Liver (tissue), 9 donors: Measurements from ENCODE around the gene ZNF175. TPM values are rescaled to one million over a fixed set of nuclear protein-coding genes. Genes with fewer than 3 reads are reported as not detected.

Experiments
- DNase-seq: peaks from one replicate; pipeline ENCODE4 v3.0.0-alpha.2; 2017; ENCODE audit warnings: low spot score
- H3K27ac ChIP-seq, 2 donors: one replicate each; pipeline ENCODE4 v1.7.0; 2013; ENCODE audit warnings: inconsistent platforms in 2 of 2, low read length in 2 of 2, control low read depth in 1 of 2, low read depth in 1 of 2, mild to moderate bottlenecking in 1 of 2
- H3K27me3 ChIP-seq, 4 donors: one replicate each; pipeline versions ENCODE4 v1.6.1 to v1.7.0; 2013; ENCODE audit warnings: low read length in 3 of 4, inconsistent platforms in 1 of 4, mild to moderate bottlenecking in 1 of 4, moderate library complexity in 1 of 4; ENCODE audit not compliant: control insufficient read depth in 4 of 4, insufficient read depth in 4 of 4
- H3K36me3 ChIP-seq, 4 donors: one replicate each; pipeline versions ENCODE4 v1.6.1 to v1.7.0; 2013; ENCODE audit warnings: low read length in 3 of 4, mild to moderate bottlenecking in 3 of 4, low read depth in 1 of 4, moderate library complexity in 1 of 4; ENCODE audit not compliant: control insufficient read depth in 4 of 4, insufficient read depth in 3 of 4
- H3K4me1 ChIP-seq, 4 donors: one replicate each; pipeline versions ENCODE4 v1.6.1 to v1.7.0; 2013; ENCODE audit warnings: low read length in 3 of 4, mild to moderate bottlenecking in 3 of 4, moderate library complexity in 1 of 4; ENCODE audit not compliant: control insufficient read depth in 4 of 4, insufficient read depth in 4 of 4
- H3K4me3 ChIP-seq, 3 donors: one replicate each; pipeline versions ENCODE4 v1.6.1 to v1.7.0; 2013; ENCODE audit warnings: low read length in 3 of 3, control low read depth in 1 of 3, low read depth in 1 of 3, mild to moderate bottlenecking in 1 of 3
- H3K9ac ChIP-seq, 2 donors: one replicate each; pipeline ENCODE4 v1.7.0; 2013; ENCODE audit warnings: low read length in 2 of 2, mild to moderate bottlenecking in 2 of 2, moderate library complexity in 2 of 2, control low read depth in 1 of 2, low read depth in 1 of 2
- H3K9me3 ChIP-seq, 4 donors: one replicate each; pipeline versions ENCODE4 v1.6.1 to v1.7.0; 2013; ENCODE audit warnings: low read length in 3 of 4; ENCODE audit not compliant: control insufficient read depth in 4 of 4
- EGR1 ChIP-seq, 2 donors: IDR thresholded peaks; 2 replicates each; pipeline ENCODE4 v1.6.1; 2016 to 2018; ENCODE audit warnings: antibody characterized with exemption in 2 of 2, low read depth in 2 of 2
- FOXA1 ChIP-seq: IDR thresholded peaks from 2 replicates; pipeline ENCODE4 v1.6.1; 2016; ENCODE audit warnings: antibody characterized with exemption
- FOXA2 ChIP-seq: IDR thresholded peaks from 2 replicates; pipeline ENCODE4 v1.6.1; 2016; ENCODE audit warnings: antibody characterized with exemption
- GABPA ChIP-seq, 2 donors: IDR thresholded peaks in 1 of 2; conservative IDR thresholded peaks in 1 of 2; 2 replicates each; pipeline ENCODE4 v1.6.1; 2016; ENCODE audit warnings: antibody characterized with exemption in 2 of 2, mild to moderate bottlenecking in 1 of 2, moderate library complexity in 1 of 2
- HNF4A ChIP-seq, 2 donors: conservative IDR thresholded peaks; 2 replicates each; pipeline ENCODE4 v1.6.1; 2016; ENCODE audit warnings: antibody characterized with exemption in 2 of 2, mild to moderate bottlenecking in 2 of 2
- HNF4G ChIP-seq: IDR thresholded peaks from 2 replicates; pipeline ENCODE4 v1.6.1; 2016; ENCODE audit warnings: antibody characterized with exemption
- JUND ChIP-seq, 2 donors: IDR thresholded peaks; 2 replicates each; pipeline ENCODE4 v1.6.1; 2016; ENCODE audit warnings: antibody characterized with exemption in 2 of 2
- NR2F2 ChIP-seq: IDR thresholded peaks from 2 replicates; pipeline ENCODE4 v1.6.1; 2016; ENCODE audit warnings: antibody characterized with exemption
- RAD21 ChIP-seq, 2 donors: IDR thresholded peaks; 2 replicates each; pipeline ENCODE4 v1.6.1; 2016; ENCODE audit warnings: antibody characterized with exemption in 2 of 2, mild to moderate bottlenecking in 2 of 2
- RXRA ChIP-seq, 2 donors: IDR thresholded peaks; 2 replicates each; pipeline ENCODE4 v1.6.1; 2017 to 2018; ENCODE audit warnings: antibody characterized with exemption in 2 of 2, mild to moderate bottlenecking in 1 of 2
- SP1 ChIP-seq: IDR thresholded peaks from 2 replicates; pipeline ENCODE4 v1.6.1; 2018; ENCODE audit warnings: antibody characterized with exemption, mild to moderate bottlenecking
- TAF1 ChIP-seq: conservative IDR thresholded peaks from 2 replicates; pipeline ENCODE4 v1.6.1; 2016; ENCODE audit warnings: antibody characterized with exemption, mild to moderate bottlenecking
- YY1 ChIP-seq: IDR thresholded peaks from 2 replicates; pipeline ENCODE4 v1.6.1; 2016; ENCODE audit warnings: antibody characterized with exemption, mild to moderate bottlenecking
- WGBS: extraction: QIAGEN DNeasy Blood & Tissue Kit; methylation state at CpG from one replicate; pipeline ENCODE4 v1.1.7; 2013; 5-methylcytosine and 5-hydroxymethylcytosine counted together
- polyA plus RNA-seq, 2 donors: library from polyadenylated mRNA; stranded (reverse) in 1 of 2; unstranded in 1 of 2; fragments of 200-250 nt in 1 of 2; fragments of >200 nt in 1 of 2; fragmentation: Nextera tagmentation in 1 of 2; extraction: Ambion mirVana in 1 of 2; gene quantifications; one replicate each; pipeline versions ENCODE4 v1.2.1 to v1.2.3, GENCODE V29; 2013 to 2015
- total RNA-seq, 2 donors: library from RNA; depleted of rRNA; stranded (reverse); fragments of >200 nt; gene quantifications; one replicate each; pipeline ENCODE4 v1.2.3, GENCODE V29; 2014
- TF ChIP-seq, protein P1 (sequence below): IDR thresholded peaks from 2 replicates; pipeline ENCODE4 v1.6.1; 2016; ENCODE audit warnings: antibody characterized with exemption
- TF ChIP-seq, protein P2 (sequence below): fragments of 150-350 bp; IDR thresholded peaks from 2 replicates; pipeline ENCODE4 v1.5.1; 2017; ENCODE audit warnings: improper control_type of control experiment, low read depth, low read length; ENCODE audit not compliant: missing input control
- TF ChIP-seq, protein P3 (sequence below): IDR thresholded peaks from 2 replicates; pipeline ENCODE4 v1.6.1; 2016; ENCODE audit warnings: antibody characterized with exemption, mild to moderate bottlenecking
- TF ChIP-seq, protein P4 (sequence below): IDR thresholded peaks from 2 replicates; pipeline ENCODE4 v1.6.1; 2016; ENCODE audit warnings: antibody characterized with exemption
- TF ChIP-seq, protein P5 (sequence below): IDR thresholded peaks from 2 replicates; pipeline ENCODE4 v1.6.1; 2016; ENCODE audit warnings: antibody characterized with exemption
- donor health status: healthy.
- donor health status: healthy.
- donor health status: healthy.
- donor health status: healthy.
- donor health status: healthy.

The ZNF175 gene
- total and polyA plus RNA-seq, 4 donors: 0.60 to 5.3 (median 2.5) TPM

DNA sequence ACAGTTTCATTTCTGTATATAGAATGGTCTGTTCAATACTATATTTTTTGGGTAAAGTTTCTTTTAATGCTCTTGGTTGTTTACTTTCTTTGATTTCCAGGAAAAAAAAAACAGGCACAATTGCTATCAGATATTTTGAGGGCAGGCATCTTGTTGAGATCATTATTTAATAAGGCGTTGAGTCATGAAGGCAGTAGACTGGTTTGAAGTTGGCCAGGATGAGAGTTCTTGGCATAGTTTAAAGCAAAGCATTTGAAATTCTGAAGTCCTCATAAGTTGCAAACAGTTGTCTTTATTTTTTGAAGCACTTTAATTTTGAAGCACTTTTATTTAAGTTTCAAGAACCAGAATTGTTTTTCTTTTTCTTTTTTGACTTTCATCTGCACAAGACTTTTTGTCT is 2.6 kb upstream of the ZNF175 start (continued):
- TF ChIP-seq YY1 (no peak), NR2F2 (no peak), EGR1 (IDR thresholded peaks at IDR 0.05; ENCODE audit: low read depth in 2 of 2) (no peak), JUND (IDR thresholded peaks at IDR 0.05) (no peak)

DNA sequence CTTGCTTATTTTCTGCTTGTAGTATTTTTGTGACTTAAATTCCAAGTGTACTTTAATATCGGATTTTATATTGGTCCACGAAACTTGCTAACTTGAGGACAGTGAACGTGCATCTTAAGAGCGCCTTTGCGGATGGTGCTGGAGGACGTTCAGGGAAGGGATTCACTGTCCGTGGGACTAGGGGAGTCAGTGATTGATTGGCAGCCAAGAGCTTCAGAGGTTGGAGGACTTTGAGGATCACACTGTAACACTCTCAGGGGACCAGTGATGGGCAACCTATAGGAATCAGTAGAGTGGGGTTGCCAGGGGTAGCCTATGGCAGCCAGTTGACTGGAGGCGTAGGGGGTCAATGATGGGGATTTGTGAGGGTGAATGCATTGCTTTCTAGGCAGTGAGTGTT is 516 bp downstream of the ZNF175 start:
- peaks cover 0 to 2% (median 0%) of the 10 kb centered on the region in 4 donors for H3K9me3 ChIP-seq
- peaks cover 0 to 5% (median 2%) of the 10 kb centered on the region in 4 donors for H3K27me3 ChIP-seq
- peaks cover 5 to 17% (median 9%) of the 10 kb centered on the region in 4 donors for H3K4me1 ChIP-seq
- peak overlapping the region; percentile 71 to 85 (median 73) for H3K4me3 ChIP-seq
- no peak overlapping the region for H3K9ac ChIP-seq
- DNase-seq: no peak
- 8% methylated on average over 8 of the region's 8 CpGs for WGBS
- TF ChIP-seq, protein P1, sequence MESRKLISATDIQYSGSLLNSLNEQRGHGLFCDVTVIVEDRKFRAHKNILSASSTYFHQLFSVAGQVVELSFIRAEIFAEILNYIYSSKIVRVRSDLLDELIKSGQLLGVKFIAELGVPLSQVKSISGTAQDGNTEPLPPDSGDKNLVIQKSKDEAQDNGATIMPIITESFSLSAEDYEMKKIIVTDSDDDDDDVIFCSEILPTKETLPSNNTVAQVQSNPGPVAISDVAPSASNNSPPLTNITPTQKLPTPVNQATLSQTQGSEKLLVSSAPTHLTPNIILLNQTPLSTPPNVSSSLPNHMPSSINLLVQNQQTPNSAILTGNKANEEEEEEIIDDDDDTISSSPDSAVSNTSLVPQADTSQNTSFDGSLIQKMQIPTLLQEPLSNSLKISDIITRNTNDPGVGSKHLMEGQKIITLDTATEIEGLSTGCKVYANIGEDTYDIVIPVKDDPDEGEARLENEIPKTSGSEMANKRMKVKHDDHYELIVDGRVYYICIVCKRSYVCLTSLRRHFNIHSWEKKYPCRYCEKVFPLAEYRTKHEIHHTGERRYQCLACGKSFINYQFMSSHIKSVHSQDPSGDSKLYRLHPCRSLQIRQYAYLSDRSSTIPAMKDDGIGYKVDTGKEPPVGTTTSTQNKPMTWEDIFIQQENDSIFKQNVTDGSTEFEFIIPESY: no peak
- TF ChIP-seq GABPA (IDR thresholded peaks at IDR 0.05 in 1 of 2, conservative IDR thresholded peaks at IDR 0.05 in 1 of 2) (no peak), RAD21 (IDR thresholded peaks at IDR 0.05) (no peak), TAF1 (no peak), YY1 (no peak), NR2F2 (no peak), HNF4A (conservative IDR thresholded peaks at IDR 0.05) (no peak), SP1 (no peak), HNF4G (no peak), JUND (IDR thresholded peaks at IDR 0.05) (no peak), FOXA1 (no peak), EGR1 (IDR thresholded peaks at IDR 0.05; ENCODE audit: low read depth in 2 of 2) (no peak), FOXA2 (no peak), RXRA (IDR thresholded peaks at IDR 0.05) (no peak)
- TF ChIP-seq, protein P2, sequence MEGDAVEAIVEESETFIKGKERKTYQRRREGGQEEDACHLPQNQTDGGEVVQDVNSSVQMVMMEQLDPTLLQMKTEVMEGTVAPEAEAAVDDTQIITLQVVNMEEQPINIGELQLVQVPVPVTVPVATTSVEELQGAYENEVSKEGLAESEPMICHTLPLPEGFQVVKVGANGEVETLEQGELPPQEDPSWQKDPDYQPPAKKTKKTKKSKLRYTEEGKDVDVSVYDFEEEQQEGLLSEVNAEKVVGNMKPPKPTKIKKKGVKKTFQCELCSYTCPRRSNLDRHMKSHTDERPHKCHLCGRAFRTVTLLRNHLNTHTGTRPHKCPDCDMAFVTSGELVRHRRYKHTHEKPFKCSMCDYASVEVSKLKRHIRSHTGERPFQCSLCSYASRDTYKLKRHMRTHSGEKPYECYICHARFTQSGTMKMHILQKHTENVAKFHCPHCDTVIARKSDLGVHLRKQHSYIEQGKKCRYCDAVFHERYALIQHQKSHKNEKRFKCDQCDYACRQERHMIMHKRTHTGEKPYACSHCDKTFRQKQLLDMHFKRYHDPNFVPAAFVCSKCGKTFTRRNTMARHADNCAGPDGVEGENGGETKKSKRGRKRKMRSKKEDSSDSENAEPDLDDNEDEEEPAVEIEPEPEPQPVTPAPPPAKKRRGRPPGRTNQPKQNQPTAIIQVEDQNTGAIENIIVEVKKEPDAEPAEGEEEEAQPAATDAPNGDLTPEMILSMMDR: no peak
- TF ChIP-seq, protein P3, sequence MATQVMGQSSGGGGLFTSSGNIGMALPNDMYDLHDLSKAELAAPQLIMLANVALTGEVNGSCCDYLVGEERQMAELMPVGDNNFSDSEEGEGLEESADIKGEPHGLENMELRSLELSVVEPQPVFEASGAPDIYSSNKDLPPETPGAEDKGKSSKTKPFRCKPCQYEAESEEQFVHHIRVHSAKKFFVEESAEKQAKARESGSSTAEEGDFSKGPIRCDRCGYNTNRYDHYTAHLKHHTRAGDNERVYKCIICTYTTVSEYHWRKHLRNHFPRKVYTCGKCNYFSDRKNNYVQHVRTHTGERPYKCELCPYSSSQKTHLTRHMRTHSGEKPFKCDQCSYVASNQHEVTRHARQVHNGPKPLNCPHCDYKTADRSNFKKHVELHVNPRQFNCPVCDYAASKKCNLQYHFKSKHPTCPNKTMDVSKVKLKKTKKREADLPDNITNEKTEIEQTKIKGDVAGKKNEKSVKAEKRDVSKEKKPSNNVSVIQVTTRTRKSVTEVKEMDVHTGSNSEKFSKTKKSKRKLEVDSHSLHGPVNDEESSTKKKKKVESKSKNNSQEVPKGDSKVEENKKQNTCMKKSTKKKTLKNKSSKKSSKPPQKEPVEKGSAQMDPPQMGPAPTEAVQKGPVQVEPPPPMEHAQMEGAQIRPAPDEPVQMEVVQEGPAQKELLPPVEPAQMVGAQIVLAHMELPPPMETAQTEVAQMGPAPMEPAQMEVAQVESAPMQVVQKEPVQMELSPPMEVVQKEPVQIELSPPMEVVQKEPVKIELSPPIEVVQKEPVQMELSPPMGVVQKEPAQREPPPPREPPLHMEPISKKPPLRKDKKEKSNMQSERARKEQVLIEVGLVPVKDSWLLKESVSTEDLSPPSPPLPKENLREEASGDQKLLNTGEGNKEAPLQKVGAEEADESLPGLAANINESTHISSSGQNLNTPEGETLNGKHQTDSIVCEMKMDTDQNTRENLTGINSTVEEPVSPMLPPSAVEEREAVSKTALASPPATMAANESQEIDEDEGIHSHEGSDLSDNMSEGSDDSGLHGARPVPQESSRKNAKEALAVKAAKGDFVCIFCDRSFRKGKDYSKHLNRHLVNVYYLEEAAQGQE: no peak
- TF ChIP-seq, protein P4, sequence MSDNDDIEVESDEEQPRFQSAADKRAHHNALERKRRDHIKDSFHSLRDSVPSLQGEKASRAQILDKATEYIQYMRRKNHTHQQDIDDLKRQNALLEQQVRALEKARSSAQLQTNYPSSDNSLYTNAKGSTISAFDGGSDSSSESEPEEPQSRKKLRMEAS: no peak
- TF ChIP-seq, protein P5, sequence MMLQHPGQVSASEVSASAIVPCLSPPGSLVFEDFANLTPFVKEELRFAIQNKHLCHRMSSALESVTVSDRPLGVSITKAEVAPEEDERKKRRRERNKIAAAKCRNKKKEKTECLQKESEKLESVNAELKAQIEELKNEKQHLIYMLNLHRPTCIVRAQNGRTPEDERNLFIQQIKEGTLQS: no peak
- H3K27ac ChIP-seq: no peak overlapping the region
- H3K36me3 ChIP-seq: peaks cover 3 to 21% (median 11%) of the 10 kb centered on the region in 4 donors
